ENCODE results near the gene STYXL1.

STYXL1 gene

GRCh38 chr7:76077435-76077834 is 29.6 kb upstream of the STYXL1 start:
- H3K4me1 ChIP-seq (ENCODE audit: low read depth, poor library complexity, severe bottlenecking), result no peaks in the 10 kb centered on the region
- H3K4me3 ChIP-seq (IDR thresholded peaks at IDR 0.05; ENCODE audit: insufficient read depth, low read depth, low read length), result no peak overlapping the region
- no peak overlapping the region for H3K4me2 ChIP-seq
- no peak overlapping the region for H2AFZ ChIP-seq (ENCODE audit: low read depth)
- H4K20me1 ChIP-seq (ENCODE audit: insufficient read depth), result no peaks in the 10 kb centered on the region
- no peak overlapping the region for H3K9ac ChIP-seq
- H3K36me3 ChIP-seq (ENCODE audit: insufficient read depth), result no peaks in the 10 kb centered on the region
- no peak for TF ChIP-seq CTCF (conservative IDR thresholded peaks at IDR 0.05; ENCODE audit: low read depth, low read length)
- no peaks in the 10 kb centered on the region for H3K79me2 ChIP-seq (ENCODE audit: insufficient read depth, low read depth)
- no peak overlapping the region for H3K27ac ChIP-seq
- H3K27me3 ChIP-seq (ENCODE audit: insufficient read depth, low read depth), result no peaks in the 10 kb centered on the region

DNA sequence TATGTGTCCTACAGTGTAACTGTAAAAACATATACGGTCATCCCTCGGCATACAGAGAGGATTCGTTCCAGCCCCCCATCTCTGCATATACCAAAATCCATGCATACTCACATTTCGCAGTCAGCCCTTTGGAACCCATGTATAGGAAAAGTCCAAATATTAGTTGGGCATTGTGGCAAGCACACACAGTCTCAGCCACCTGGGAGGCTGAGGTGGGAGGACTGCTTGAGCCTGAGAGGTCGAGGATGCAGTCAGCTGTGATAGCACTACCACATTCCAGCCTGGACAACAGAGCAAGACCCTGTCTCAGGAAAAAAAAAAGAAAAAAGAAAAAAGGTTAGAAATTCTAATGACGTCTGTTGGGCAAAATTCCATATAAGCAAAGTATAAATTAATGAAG is 29.2 kb upstream of the STYXL1 start:
- Histone ChIP-seq H4K20me1 (ENCODE audit: insufficient read depth) (no peaks in the 10 kb centered on the region), H3K9ac (no peak overlapping the region), H3K4me3 (IDR thresholded peaks at IDR 0.05; ENCODE audit: insufficient read depth, low read depth, low read length) (no peak overlapping the region), H3K27me3 (ENCODE audit: insufficient read depth, low read depth) (no peaks in the 10 kb centered on the region), H2AFZ (ENCODE audit: low read depth) (no peak overlapping the region), H3K4me2 (no peak overlapping the region), H3K4me1 (ENCODE audit: low read depth, poor library complexity, severe bottlenecking) (no peaks in the 10 kb centered on the region), H3K27ac (no peak overlapping the region), H3K36me3 (ENCODE audit: insufficient read depth) (no peaks in the 10 kb centered on the region), H3K79me2 (ENCODE audit: insufficient read depth, low read depth) (no peaks in the 10 kb centered on the region)
- no peak for TF ChIP-seq CTCF (conservative IDR thresholded peaks at IDR 0.05; ENCODE audit: low read depth, low read length)

DNA sequence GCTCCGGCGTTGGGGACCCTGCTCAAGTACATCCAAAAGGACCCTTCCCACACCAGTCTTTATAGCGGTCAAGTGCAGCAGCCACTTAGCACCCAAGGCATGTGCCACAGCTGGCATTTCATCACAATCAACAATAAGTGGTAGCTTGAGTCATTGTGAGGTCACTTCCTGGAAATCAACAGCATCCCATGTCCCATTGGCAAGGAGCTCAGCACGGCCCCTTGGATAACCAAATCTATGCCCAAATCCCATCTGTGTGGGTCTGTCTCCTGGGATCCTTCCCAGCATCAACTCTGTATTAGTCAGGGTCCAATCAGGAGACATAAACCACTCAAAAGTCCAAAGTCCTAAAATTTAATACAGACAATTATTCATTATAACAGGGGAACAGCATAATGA is 27.2 kb upstream of the STYXL1 start:
- Histone ChIP-seq H3K9ac (no peak overlapping the region), H2AFZ (ENCODE audit: low read depth) (no peak overlapping the region), H4K20me1 (ENCODE audit: insufficient read depth) (no peaks in the 10 kb centered on the region), H3K79me2 (ENCODE audit: insufficient read depth, low read depth) (no peaks in the 10 kb centered on the region), H3K36me3 (ENCODE audit: insufficient read depth) (no peaks in the 10 kb centered on the region), H3K4me2 (no peak overlapping the region), H3K4me1 (ENCODE audit: low read depth, poor library complexity, severe bottlenecking) (no peaks in the 10 kb centered on the region), H3K27me3 (ENCODE audit: insufficient read depth, low read depth) (no peaks in the 10 kb centered on the region), H3K27ac (no peak overlapping the region), H3K4me3 (IDR thresholded peaks at IDR 0.05; ENCODE audit: insufficient read depth, low read depth, low read length) (no peak overlapping the region)
- TF ChIP-seq CTCF (conservative IDR thresholded peaks at IDR 0.05; ENCODE audit: low read depth, low read length), result no peak

- no peaks in the 10 kb centered on the region for H3K27me3 ChIP-seq (ENCODE audit: insufficient read depth, low read depth)
- no peaks in the 10 kb centered on the region for H4K20me1 ChIP-seq (ENCODE audit: insufficient read depth)
- H3K4me1 ChIP-seq (ENCODE audit: low read depth, poor library complexity, severe bottlenecking), result no peaks in the 10 kb centered on the region
- no peak overlapping the region for H3K4me3 ChIP-seq (IDR thresholded peaks at IDR 0.05; ENCODE audit: insufficient read depth, low read depth, low read length)
- no peaks in the 10 kb centered on the region for H3K79me2 ChIP-seq (ENCODE audit: insufficient read depth, low read depth)
- H3K4me2 ChIP-seq, result no peak overlapping the region
- no peak overlapping the region for H3K9ac ChIP-seq
- no peaks in the 10 kb centered on the region for H3K36me3 ChIP-seq (ENCODE audit: insufficient read depth)
- no peak overlapping the region for H3K27ac ChIP-seq
- no peak for TF ChIP-seq CTCF (conservative IDR thresholded peaks at IDR 0.05; ENCODE audit: low read depth, low read length)
- no peak overlapping the region for H2AFZ ChIP-seq (ENCODE audit: low read depth)
Observed at GRCh38 chr7:76074306-76074971, 26.6 kb upstream of the STYXL1 start.

Measured in KMS-11 (cell line).